Measurements from ENCODE around the gene FRMD1.

Gene FRMD1

DNA sequence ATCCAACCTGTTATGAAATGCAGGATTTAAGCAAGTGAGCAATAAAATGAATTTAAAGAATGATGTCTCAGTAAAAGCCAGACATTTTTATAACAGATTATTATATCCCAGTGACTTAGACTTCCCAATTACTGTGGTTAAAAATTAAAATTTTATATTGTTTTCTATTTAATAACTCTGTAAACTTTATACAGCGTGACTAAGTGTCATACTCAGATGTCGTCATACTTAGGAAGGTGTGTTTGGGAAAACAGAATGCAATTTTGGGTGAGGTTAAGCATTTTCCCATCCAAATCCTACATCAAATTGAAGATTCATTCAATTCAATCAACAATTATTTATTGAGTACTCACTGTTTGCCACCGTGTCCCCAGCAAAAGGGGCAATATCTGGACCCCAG is 31.4 kb upstream of the FRMD1 start:
- no peak for DNase-seq (ENCODE audit: low read depth)

DNA sequence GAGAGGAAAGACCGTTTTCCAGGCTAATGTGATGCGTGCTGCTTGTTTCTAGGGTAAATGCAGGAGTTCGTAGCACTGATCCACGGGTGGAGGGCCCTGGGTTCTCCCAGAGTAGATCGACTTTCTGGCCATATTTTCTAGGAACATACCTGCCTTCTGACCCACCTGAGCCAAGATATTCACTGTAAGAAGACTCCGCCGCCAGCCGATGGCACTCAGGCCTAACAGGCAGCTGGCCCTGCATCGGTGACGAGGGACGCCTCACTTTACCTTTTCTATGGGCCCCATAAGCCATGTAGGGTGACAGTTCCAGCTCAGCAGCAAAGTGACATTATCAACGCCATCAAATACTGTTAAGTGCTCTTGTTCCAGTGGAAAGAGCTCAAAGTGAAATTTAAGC is 30.2 kb upstream of the FRMD1 start:
- DNase-seq (ENCODE audit: low read depth): no peak

DNA sequence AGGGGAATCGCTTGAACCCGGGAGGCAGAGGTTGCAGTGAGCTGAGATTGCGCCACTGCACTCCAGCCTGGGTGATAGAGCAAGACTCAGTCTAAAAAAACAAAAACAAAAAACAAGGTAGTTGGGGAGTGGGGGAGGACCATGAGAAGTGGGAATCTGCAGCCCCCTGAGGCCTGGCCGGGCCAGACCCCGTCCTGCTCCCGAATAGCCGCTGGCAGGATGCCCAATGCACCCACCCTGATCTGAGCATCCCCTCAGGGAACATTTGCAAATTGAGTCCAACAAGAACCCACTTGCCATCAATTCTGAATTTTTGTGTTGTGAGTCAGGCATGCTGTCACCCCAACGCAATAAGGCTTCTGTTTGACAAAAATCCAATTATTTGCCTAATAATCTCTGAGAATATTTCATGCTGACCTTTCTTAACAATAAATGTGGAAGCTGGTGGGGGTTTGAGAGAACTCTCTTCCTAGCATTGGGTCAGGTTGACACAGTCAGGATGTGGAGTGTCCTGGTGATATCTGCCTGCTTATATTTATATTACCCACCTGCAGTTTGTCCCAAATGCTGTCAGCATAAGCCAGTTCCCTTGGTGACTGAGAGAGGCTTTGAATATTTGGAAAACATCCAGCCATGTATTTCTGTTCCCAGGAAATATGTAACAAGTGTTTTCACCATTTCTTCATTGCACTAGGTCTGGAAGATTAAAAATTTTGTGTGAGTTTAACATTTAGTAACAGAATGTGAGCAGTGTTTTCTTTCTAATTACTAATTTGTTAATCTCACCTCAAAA is 28.4 kb upstream of the FRMD1 start:
- no peak for DNase-seq (ENCODE audit: low read depth)

DNA sequence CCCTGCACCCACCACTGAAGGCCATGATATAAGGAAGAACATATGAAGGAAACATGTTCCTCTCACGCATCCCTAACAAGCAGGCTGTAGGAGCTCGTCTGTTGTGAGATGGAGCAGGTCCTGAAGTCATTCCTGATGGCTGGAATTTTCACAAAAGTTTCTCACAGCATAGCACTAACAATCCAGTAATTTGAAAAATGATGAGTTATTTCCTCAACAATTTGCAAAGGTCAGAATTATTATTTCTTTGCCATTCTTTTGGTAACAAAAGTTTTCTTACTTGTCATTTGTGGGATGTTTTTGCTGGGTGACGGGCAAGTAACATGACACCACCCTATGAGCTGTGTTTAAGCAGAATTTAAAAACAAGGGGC is 27.6 kb upstream of the FRMD1 start:
- no peak for DNase-seq (ENCODE audit: low read depth)

DNA sequence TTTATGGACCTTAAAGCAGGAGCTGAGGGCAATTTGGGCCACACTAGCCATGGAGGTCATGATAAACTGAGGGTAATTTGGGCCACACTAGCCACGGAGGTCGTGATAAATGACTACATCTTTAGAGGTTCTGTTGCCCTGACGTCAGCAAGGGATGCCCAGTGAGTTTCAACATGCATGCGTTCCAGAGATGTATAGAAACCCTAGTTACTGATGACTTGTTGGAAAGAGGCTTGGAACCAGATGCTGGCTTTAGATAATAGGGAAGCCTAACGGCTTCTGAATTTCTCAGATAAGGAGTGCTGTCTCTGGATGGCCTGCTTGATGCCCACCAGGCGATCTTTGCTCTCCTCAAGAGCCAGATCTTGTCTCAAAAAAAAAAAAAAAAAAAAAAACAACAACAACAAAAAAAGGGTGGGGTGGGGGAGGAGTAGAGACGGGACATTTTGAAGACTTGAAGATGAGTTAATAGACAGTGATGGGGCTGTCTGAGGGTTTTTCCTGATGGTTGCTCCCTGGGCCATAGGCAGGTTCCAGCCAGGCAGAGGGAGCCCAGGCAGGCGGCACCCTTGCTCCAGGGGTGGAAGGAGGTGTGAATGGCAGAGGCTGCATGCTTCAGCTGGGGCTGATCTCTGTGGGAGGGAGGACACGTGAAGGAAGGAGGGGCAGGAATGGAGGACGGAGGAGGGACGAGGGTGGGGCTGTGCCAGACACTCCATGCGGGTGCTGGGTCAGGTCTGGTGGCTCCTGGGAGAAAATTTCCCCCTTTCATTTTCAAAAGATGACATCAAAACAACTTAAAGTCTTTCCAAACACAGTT is 27.0 kb upstream of the FRMD1 start:
- no peak for DNase-seq (ENCODE audit: low read depth)

DNA sequence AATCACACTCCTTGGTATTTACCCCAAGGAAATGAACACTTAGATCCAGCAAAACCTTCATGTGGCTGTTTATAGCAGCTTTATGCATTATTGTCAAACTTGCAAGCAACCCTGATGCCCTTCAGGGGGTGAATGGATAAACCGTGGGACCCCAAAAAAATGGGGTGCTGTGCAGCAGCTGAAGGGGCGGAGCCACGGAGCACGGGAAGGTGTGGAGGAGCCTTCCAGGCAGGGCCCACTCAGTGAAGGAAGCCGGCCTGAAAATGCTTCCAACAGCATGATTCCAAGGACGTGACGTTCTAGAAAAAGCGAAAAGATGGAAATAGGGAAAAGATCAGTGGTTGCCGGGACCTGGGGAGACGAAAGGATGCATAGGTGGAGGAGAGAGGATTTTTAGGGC is 25.6 kb upstream of the FRMD1 start:
- DNase-seq (ENCODE audit: low read depth): no peak

DNA sequence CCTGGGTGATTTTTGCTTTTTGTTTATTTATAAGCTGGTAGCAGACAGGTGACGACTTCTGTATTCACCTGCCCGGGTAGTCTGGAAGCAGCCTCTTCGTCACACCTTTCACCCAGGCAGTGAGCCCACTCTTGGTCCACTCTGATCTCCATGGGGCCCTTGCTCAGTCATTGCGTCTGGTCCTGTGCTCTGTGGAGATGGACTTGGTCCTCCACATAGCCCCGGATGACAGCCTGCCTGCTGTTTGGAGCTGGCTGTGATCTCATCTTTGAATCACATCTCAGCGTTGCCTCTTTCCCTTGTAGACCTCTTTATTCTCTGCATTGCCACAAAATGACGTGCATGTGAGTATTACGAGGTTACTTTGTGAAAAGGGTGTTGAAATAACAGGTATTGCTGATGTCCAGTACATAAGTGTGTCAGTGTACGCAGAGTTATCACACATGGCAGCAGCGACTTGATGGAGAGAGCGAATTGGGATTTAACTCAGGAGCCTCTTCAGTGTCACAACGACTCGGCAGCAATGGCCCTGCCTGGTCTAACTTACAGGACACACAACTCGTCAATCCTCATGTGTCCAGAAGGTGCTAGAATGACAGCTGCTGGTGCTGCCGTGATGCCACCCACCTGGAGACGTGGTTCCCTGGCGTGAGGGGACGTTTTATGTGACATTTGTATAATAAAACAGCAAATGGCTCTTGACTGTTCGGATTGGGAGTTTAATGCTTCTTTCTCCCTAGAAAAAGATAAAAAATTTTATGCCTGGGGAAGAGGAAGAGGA is 24.2 kb upstream of the FRMD1 start:
- DNase-seq (ENCODE audit: low read depth): no peak

DNA sequence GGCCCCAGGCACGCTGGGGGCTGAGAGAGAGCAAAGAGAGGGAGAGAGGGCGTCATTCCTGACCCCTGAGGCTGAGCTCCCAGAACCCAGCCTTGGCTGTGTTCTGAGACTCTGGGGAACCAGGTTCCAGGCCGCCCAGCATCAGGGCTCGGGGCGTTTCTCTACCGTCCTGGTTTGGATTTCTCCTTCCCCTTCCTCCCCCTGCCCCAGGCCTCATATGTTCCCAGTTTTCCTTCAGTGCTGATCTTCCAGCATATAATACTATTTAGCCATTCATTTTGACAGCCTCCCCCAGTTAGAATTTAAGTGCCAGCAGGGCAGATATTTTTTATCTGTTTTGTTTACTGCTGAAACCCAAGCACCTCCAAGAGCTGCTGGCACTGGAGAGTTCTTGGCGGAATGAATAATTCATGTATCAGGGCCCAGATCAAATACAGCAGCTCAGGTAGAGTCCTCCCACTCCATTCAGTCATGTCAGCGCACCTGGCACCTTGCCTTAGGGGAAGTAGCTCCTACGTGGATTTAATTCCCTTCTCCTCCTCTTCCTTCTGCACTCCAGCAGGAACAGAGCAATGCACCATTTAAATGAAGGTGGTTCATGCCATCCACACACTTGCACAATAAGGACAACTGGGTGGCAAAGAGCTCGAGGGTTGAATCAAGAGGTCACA is 23.4 kb upstream of the FRMD1 start:
- DNase-seq (ENCODE audit: low read depth): no peak

DNA sequence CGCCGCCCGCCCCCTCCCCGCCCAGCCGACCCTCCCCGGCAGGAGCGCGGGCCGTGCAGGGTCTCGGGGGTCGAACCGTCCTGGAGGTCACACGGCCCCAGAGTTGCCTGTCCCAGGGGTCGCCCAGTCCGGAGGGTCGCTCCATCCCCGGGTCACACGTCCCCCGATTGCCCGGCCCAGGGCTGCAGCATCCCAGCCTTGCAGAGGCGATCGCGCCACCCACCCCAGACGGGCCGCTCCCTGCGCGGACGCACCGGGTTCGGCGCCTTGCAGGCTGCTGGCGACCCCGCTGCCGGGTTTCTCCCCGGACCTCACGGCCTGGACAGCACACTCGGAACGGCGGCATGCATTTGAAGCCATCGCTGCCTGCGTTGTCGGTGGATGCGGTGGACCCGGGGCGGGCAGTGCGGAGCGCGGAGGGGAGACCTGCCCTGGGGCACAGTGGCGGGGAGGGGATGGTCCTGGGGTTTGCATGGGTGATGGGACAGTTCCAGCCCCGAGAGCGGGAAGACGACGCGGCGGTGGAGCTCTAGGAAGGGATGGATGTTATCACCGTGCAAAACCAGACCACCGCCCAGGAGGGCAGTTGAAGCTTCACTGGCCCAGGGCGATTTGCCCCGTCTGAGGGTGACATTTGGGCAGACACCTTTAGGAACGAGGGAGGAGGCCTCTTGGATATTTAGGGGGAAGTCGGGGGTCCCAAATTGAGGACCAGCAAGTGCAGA is 22.7 kb upstream of the FRMD1 start:
- no peak for DNase-seq (ENCODE audit: low read depth)

DNA sequence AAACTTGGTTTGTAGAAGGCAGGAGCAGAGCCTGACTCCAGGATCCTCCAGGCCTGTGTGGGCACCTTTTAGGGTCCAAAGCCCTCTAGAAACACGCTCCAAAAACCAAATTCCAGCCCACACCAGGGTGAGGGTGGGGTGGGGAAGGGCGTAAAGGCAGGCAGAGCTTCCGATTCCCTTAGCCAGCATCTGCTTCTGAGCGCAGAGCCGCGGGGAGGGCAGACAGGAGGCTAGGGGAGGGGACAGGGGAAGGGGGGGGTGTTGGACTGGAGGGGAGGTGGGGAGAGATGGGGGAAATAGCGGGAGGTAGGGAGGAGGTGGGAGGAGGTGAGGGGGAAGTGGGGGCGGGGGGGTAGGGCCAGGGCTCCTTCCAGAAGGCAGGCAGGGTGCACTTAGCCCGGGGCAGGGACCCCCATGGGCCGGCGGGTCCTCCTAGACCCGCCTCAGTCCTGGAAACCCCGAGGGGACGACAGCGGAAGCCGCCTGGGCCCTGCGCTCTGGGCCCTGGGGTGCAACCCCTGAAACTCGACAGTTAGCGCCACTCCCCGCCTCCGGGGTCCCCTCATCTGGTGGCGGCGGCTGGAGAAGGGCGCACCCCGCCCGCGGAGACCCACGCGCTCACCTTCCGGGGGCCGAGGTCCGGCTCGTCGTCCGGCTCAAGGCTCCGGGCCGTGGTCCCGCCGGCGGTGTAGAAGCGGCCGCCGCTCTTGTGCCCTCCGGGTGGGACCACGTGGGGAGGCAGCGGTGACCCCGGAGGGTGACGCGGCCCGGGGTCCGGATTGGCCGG is 22.0 kb upstream of the FRMD1 start:
- DNase-seq (ENCODE audit: low read depth): no peak

DNA sequence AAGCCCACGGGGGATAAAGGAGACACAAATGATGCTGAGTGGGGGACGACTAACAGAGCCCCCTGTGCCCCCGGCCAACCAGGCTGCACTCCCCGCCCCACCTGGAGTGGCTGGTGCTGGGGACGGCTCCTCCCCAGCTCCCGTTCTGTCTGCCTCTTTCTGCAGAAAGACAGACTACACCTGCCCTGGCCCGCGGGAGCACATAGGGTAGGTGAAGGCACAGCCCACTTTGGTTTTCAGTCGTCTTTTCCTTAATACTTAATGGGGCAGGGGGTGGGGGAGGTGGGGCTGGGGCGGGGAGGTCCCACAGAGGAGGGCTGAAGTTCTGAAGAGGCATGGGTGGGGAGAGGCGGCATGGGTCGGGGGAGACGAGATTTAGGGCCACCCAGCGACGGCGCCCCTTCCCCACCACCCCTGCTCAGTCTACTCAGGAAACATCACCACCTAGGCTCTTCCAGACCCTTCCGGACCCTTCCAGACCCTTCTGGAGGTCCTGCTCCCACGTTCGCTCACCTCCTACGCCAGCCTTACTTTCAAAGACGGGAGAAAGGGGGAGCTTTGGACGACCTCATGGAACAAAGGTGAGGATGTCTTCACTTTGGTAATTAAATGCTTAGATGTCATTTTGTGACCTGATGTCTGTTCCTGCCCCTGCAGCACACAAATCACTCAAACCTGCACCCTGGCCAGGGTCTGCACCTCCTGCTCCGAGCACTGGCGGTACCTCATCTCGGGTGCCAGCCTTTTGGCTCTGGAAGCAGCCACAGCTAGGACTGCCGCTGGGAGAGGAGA is 21.2 kb upstream of the FRMD1 start:
- DNase-seq (ENCODE audit: low read depth): no peak

DNA sequence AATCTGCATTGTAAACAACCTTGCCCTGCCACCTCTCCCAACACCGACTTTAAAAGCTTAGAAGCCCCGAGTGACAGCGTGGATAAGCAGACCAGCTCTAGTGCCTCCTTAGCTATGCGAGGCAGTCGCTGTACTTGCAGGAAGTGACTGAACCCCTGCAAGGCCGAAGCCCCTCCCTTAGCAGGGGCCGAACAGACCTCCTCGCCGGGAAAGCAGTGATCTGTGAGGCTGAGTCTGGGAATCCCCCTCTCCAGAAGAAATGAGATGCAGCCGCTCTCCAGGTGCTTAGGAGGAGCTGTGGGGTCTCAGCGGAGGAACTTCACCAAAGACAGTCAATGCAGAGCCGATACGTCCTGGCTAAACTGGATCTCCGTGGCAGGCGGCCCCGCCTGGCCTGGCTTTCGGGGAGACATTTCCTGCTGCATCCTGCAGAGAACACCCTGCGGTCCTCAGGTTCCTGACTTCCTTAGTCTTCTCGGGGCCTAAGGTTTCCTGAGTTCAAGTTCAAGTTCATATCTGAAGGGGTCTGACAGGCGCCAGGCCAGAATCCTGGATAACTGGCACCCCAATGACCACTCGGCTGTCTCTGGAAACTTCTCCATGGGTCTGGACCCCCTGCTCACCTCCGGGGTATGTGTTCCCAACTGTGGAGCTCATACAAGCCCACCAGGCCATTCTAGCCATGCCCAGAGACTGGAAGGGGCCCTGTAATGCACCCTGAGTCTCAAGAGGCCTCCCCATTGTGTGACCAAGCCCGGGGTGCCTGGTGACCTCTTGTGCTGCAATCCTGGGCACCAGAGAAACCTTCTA is 20.4 kb upstream of the FRMD1 start:
- no peak for DNase-seq (ENCODE audit: low read depth)

DNA sequence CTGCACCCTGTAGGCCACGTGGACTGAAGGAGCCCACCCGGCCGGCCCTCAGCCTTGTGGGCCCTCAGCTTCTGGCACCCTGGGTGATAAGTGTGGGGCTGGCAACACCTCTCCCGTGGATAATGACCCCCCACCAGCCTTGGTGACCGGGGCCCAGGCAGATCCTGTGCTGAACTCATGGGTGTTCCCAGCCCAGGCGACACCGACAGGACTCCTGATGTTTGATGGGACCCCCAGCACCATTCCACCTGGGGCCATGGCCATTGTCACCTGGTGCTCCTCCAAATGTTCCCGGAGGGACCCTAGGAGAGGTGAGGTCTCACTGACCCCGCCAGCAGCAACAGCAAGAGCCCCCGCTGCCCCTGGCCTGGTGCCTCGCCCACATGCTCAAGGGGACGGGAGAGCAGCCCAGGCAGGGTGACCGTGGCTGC is 19.4 kb upstream of the FRMD1 start:
- DNase-seq (ENCODE audit: low read depth): no peak

DNA sequence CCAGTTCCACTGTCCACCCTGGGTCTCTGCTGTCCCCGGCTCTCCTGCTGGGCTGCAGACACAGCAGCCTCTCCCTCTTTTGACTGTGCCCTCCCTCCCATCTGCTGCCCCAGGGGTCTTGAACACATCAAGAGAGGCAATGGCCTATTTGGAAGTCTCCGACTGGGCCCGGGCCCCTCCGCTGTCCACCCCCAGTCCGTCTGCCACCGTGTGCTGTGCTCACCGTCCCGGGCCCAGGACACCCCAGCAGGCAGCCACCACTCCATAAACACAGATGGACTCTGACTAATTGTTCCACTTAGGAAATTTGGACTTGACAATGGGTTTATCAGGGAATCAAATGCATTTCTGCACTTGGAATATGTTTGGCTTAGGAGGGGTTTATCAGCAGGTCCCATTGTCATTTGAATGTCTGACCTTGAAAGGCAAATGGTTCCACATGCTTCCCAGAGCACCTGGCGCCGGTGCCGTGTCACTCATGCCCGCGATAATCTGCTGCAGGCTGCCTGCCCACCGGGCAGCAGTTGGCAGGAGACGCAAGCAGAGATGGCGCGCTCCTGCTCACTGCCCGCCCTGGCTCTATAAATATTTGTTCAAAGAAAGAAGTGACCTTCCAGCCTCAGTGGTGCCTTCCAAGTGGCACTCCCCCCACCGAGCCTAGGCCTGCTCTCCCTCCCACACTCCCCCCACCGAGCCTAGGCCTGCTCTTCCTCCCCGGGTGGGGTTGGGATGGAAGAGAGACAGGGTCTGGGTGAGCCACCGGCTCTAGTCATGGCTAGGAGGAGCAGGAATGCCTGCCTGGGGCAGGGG is 18.8 kb upstream of the FRMD1 start:
- no peak for DNase-seq (ENCODE audit: low read depth)

DNA sequence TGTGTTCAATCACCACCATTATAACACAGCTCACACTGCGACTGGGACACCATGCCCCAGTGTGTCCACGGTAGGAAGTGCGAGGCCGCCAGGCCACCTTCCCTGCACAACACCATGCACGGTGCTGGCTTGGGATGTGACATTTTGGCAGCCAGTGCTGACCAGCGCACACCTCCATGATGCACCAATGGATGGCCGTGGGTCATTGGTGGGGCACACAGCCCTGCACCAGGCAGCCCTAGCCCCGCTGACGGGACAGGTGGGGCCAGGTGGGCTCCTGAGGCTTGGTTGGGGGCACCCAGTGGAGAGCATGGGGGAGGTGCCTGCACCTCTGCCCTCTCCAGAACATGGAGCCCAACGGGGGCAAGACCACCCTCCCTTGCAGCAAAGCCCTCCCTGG is 18.2 kb upstream of the FRMD1 start:
- no peak for DNase-seq (ENCODE audit: low read depth)

DNA sequence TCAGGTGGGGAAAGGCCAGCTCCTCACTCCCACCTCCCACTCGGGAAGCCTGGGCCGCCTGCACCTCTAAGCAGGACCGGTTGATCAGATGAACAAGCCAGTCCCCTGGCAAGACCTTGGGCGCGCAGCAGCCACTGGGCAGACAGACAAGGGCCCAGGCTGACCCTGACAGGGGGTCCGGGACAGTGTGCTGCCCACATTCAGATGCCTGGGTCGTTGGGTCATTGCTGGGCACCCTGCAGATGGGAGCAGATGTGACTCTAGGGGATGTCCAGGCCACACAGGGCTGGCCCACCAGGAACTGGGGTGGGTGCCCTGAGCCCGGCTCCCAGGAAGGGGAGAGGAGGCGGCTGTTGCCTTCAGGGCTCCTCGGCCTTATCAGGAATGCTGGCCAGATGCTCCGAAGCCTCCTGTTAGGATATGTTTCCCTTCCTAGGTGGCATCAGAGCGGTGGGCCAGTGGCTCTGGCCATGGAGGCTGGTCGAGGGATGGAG is 17.3 kb upstream of the FRMD1 start:
- no peak for DNase-seq (ENCODE audit: low read depth)

DNA sequence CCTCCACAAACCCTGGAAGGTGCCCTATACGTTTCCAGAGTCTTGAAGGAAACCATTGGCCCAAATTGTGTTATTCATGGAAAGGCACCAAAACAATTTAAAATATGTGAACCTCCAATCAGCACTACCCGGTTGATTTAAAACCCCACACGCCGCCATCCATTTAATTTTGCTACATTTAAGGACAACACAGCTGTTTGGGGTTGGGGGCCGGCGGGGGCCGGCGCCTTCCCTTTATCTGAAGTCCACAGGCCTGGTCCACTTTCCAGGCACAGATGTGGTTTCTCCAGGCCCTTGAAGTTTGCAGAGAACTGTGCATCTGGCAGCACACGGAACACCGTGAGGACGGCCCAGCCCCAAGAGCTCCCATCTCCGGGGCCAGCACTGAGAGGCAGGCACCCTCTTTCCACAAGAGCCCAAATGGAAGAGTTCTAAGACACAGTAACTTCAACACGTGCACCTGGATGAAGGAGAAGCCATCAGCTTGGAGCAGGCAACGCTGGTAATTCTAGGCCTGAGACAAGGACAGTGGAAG is 16.8 kb upstream of the FRMD1 start:
- DNase-seq (ENCODE audit: low read depth): no peak

Data from T-helper 22 cell (primary cell).